T-helper 9 cell (primary cell): ENCODE data around the gene FARSB.
"Not testable (repeated sequence)": the region's sequence is repeated elsewhere in the genome, so short reads cannot be mapped to it uniquely, and the experiment has no call there.

ENCODE experiments used
- DNase-seq: peaks from one replicate; pipeline ENCODE4 v3.0.0-alpha.2; 2020
- total RNA-seq, 2 donors: gene quantifications; one replicate each; lab custom pipeline; 2026; lab: John Stamatoyannopoulos, UW

Gene FARSB
- total RNA-seq = 24.9 to 38.8 reads per million in 2 donors

DNA sequence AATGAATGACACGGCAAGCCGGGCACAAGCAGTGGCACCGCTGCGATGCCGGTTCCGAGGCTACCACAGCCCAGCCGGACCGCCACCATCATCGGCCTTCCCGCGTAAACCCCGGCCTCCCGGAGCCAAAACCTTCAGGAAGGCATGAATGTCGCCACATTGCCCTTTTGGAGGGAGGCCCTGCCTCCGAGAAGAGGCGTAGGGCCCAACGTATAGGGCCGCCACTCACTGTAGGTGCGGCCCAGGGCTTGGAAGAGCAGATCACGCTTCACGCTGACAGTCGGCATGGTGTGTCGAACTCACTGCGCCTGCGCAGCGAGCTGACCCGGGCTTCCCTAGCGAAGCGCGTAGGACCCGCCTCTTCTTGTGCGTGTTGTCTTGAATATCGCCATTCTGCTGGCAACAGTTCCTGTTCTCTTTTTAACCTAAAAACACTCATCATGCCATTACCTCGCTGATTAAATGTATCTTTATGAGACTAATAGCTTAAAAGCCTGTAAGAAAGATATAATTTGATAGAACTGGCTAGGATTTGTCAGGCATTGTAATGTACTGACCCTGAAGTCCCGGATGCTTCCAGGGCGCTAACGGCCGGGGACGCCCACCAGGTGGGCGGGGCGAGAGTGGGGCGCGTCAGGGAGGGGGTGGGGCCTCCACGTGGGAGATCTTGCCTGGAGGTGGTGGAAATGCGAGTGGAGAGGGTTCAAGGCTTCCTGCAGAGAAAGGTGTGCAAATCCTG, at the start of gene FARSB:
TSS of gene FARSB (minus strand) at position 306 of the 739 bp plus-strand sequence. CDS start at position 287, 19 bp downstream.
- peak; percentile 86 for DNase-seq

DNA sequence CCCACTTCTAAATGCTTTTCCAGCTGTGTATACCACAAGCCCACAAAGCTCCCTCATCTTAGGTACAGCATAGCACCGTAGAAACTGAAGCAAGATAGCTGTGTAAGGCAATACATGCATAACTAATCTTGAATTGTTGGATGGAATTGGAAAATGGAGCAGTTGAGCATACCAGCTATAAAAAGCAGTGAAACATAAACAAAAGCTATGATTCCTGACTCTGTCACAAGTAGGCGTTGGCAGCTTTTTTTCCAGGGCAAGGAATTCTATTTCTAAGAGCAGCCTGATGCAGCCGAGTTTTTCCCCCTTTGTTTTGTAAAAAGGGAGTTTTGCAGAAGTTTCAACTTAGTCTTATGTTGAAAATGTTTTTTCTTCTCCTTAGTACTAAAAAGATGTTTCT, 48.0 kb upstream of the FARSB start:
- no peak for DNase-seq

DNA sequence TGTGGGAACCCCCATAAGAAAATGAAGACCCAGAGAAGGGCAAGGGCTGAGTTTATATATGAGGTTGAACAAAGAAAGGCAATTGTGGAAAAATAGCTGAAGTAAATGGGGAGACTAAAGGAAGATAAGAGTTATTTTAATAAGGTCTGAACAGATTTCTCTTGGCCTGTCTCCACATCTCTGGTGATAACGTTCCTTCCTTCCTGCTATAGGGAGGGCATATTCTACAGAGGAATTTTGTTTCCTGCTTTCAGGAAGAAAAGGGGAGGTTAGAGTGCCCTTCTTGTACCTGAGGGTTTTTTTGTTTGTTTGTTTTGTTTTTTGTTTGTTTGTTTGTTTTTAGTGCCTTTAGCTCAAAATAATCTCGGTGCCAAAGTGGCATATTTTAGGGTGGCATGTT, 47.2 kb upstream of the FARSB start:
- DNase-seq = no peak

DNA sequence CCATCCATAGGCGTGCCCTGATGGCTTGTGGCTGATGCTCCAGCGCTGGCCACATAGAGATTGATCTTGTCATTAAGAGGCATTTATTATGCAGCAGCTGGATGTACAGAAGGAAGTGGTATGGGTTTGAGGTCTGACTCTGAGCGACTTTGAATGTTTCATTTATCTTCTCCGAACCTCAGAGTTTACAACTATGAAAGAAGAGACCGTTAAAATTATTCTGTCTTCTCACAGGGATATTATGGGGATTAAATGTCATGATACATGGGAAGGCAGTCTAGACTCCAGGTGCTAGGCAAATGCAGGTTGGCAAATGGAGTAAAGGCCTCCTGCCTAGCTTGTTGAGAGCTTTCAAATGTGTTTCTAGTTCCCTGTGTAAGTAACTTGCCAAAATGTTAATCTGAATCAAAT, 45.8 kb upstream of the FARSB start:
- DNase-seq = no peak

DNA sequence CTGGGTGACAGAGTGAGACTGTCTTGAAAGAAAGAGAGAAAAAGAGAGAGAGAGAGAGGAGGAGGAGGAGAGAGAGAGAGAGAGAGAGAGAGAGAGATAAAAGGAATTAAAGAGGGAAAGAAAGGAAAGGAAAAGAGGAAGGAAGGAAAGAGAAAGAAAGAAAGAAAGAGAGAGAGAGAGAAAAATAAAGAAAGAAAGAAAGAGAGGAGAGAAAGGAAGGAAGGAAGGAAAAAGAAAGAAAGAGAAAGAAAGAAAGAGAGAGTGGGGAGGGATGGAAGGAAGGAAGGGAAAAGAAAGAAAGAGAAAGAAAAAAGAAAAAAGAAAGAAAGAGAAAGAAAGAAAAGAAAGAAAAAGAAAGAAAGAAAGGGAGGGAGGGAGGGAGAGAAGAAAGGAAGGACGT, 45.3 kb upstream of the FARSB start:
- DNase-seq = no peak

DNA sequence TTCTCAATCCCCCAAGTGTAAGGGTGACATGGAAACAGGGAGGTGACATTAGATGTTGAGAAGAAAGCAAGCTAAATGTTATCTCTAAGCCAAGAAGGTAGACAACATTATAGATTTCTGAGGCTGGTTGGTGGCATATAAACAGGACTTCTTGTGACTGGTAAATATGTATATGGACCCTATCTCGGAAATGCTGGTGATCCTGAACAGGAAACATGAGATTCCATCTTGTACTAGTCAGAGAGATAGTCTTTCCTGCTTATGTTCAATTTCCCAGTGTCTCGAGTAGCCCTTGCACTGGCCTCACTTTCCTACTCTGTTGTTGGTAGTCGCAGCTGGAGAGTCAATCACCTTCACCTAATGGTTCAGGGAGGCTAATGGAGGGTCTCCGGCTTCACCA, 42.4 kb upstream of the FARSB start:
- DNase-seq = no peak

DNA sequence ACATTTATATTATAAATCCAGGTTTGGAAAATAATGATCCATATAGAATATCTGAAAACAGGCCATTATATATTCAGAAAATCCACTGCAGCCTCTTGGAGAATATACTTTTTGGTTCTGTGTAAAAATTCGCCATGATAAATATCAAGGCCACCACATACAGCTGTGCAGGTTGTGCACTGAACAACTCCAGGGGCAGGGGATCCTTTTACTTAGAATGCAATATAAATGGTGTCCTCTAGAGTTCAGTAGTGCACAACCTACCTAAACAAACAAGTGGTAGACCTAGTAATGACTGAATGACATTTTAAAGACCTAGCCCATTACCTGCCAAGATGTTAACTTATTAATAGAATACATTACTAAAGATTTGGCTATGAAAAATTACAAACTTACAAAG, 37.9 kb upstream of the FARSB start:
- no peak for DNase-seq

DNA sequence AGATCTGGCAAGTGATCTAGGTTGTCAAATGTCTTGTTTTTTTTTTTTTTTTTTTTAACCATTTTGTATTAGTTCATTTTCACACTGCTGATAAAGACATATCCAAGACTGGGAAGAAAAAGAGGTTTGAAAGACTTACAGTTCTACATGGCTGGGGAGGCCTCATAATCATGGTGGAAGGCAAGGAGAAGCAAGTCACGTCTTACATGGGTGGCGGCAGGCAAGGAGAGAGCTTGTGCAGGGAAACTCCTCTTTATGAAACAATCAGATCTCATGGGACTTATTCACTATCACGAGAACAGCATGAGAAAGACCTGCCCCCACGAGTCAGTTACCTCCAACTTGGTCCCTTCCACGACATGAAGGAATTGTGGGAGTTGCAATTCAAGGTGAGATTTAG, 37.5 kb upstream of the FARSB start:
- DNase-seq = not testable (repeated sequence)

DNA sequence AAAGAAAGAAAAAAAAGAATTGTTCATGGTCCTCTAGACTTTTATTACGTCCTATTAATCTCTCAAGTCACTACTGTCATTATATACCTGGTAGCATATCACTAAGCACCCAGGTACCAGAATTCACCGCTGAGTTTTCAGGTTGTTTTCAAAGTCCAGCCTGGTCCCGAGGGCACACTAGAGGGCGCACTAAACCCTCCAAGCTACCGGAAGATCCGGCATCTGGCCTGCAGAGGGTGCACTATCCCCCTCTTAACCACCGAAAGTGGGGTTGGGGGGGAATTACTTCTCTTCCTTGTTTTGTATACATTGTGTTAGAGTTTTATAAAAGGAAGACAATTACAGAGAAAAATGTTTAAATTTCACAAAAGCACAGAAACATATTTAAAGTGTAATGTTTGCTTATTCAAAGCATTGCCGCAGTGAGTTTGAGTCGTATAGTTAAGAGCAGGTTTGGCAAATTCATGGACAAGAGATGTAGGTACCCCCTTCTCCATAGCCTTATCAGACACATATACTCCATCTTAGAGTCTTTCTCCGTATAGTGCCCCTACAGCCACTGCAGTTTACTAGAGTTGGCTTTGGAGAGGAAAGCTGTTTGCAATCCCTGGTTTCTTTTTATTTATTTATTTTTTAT, 34.8 kb upstream of the FARSB start:
- DNase-seq = peak; percentile 58

DNA sequence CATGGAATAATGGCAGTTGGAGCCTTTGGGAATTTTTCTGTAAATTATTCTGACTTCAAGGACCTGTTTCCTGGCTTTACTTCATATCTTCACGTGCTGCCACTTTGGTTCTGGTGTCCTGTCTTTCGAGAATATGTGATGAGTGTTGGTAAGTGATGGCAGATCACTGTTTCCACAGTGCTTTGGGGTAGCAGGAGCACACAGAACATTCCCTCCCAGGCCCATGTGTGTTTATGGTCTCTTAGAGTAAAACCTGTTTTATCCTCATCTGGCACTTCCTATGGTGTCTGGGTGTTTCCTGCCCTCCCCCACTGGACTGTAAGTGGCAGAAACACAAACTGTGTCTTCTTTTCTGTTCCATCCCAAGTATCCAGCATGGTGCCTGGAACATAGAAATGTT, 33.4 kb upstream of the FARSB start:
- DNase-seq = no peak

DNA sequence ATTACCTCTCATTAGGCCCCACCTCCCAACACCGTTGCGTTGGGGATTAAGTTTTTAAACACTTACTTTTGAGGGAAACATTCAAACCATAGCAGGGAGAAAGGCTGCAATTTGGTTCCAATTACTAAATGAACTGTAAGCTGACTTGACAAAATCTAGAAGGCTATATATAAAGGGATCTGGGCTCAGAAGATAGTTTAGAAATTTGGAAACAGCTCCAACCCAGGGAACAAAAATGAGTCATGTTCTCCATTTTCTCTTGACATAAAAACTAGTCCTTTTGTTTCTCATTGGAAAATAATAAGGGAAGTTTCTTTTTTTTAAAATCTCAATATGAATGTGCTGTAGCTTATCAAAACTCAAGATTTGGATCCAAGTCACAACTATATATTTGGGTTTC, 33.0 kb upstream of the FARSB start:
- no peak for DNase-seq

DNA sequence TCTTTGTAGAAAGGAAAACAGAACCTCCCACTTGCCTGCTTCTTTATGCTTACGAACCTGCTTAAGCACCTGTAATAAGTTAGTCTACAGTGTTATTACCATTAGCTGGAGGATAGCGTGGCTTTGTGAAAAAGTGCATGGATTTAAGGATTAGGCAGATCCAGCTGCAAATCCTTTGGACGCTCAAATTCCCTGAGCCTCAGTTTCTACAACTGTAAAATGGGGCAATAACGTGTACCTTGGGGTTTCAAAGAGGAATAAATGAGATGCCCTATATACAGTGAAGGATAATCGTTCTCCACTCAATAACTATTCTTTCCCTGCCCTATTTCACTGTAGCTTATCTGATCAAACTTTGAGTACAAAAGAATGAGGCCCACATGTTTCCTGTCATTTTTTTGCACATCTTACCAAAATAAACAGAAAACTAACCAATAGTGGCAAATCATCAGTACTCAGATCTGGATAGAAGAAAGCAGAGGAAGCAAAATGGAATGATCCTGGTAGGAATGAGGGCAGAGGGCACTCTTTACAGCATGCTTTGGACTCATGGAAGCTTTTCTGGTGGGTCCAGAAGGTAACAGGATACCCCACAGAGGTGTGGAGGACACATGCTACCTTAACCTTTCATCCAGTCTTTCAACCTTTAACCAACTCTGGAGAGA, 30.3 kb upstream of the FARSB start:
- no peak for DNase-seq

DNA sequence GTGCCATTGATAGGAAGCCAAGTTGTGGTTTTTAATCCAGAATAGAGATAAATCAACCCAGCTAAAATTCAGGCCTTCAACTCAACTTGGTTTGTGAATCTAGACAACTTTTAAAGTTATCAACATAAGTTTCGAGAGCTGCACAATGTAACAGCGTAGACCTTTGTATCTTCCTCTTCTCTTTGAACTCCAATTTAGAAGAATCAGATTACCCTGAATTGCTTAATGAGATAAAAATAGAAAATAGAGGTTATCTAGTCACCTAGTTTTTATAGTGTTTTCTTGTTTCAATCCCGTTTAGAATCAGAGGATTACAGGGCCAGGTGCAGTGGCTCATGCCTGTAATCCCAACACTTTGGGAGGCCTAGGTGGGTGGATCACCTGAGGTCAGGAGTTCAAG, 27.9 kb upstream of the FARSB start:
- DNase-seq = no peak

DNA sequence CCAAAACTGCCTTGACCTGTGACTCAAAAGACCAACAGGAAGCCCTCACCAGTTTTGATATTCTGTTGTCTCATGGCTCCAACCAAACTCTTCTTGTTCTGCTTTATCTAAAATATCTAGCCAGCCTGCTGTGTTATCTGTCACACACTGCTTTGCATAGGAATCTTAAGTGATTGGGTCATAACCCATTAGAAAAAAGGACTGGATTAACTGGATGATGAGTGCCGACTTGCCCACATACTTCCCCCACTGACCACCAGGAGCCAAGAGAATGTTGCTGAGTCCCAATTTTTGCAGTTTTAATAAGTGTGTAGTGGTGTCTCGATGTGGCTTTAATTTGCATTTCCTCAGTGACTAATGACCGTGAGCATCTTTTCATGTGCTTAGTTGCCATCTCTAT, 22.1 kb upstream of the FARSB start:
- DNase-seq = no peak

DNA sequence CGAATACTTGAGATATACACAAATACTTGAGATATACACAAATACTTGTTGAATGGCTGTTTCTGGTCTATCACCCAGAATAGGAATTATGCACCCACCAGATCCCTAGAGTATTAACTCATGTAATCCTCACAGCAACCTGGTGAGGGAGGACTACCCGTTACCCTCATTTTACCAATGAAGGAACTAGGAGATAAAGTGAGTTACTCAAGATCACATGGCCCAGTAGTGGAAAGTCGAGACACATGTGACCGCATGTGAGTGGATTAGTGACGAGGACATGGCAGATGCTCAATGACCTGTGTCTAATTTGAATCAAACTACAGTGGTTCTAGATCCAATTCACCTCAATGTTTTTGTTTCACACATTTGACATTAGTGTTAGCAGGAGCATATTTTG, 18.0 kb upstream of the FARSB start:
- DNase-seq = no peak

DNA sequence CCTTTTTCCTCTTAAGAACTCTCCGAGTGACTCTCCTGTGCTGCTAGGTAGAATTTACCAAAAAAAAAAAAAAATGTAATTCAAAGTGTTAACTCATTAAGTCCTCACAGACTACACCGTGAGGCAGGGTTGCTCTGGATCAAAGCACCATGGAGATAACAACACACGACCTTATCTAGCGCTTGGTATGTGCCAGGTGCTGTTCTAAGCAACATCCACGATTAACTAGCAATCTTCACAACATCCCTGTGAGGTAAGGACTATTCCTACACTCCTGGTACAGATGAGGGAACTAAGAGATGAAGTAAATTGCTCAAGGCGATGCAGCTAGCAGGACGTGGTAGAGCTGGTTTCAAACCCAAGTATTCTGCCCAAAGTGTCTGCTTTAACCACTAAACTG, 17.4 kb upstream of the FARSB start:
- DNase-seq = no peak

DNA sequence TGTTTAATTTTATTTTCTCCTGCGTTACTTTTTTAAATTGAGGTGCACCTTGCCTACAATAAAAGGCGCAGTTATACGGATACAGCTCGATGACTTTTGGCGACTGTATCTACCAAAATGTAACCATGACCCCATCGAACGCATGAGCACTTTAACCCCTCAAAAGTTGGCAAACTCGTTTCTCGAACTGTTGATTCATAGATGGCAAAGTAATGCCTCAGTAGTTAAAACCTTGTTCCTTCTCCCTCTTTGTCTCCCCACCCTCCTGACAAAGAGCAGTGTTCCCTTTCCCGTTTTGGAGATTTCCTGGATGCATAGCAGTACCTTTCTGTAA, 16.1 kb upstream of the FARSB start:
- no peak for DNase-seq

DNA sequence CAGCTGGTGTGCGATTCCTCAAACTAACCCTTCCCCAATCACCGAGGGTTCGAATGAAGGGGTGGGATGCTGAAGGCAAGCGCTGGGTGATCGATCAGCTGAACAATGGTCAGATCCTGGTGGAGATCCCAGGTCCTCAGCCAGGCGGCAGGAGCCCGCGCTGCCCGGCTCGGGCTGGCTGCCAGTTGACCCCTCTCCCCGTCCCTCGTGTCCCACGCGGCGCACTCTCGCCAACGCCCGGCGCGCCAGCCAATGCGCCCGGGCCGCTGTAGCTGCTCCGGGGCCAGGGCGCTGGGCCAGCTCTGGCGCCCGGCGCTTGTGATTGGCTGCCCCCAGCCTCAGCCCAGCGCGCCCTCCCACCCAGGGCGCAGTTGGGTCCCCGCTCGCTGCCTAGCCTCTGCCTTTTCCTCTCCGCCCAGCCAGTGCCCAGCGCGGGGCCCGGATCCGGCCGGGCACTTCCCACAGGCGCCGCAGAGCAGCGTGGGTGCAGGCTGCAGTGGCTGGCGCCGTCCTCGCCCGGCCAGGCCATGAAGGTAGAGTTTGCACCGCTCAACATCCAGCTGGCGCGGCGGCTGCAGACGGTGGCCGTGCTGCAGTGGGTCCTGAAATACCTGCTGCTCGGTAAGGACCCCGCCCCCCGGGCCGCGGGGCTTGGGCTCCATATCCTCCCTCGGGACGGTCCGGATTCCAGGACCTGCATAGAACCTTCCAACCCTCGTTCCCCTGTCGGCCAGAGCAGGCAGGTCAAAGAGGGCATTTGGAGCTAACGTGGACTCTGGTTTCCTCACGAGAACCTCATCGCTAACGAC, 15.6 kb upstream of the FARSB start, which contains the start of gene MOGAT1:
TSS of gene MOGAT1 (plus strand) at position 400 of the 809 bp plus-strand sequence. CDS start at position 528, 128 bp downstream.
- DNase-seq = no peak

DNA sequence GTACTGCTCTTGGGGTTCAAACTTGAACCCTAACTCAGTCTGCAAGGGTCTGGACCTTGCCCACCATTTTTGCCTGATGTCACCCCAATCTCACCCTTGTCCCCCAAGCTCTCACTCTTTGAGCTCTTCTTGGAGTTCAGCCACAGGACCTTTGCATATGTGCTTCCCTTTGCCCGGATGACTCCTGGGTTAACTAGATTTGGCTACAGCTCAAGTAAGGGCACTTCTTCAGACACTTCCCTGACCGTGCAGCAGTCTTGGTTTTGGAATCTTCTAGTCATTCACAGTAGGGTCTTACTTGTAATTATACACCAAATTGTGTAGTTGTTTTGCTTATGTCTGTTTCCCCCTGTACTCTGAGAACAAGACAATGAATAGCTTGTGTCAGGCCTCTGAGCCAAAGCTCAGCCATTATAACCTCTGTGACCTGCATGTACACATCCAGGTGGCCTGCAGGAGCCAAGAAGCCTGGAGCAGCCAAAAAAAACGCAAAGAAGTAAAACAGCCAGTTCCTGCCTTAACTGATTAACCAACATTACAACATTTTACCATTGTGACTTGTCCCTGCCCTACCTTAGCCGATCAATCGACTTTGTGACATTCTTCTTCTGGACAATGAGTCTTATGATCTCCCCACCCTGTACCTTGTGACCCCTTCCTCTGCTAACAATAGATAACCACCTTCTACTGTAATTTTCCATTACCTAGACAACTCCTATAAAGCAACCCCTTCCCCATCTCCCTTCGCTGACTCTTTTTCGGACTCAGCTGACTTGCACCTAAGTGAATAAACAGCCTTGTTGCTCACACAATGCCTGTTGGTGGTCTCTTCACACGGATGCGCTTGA, 14.5 kb upstream of the FARSB start:
- DNase-seq = no peak

DNA sequence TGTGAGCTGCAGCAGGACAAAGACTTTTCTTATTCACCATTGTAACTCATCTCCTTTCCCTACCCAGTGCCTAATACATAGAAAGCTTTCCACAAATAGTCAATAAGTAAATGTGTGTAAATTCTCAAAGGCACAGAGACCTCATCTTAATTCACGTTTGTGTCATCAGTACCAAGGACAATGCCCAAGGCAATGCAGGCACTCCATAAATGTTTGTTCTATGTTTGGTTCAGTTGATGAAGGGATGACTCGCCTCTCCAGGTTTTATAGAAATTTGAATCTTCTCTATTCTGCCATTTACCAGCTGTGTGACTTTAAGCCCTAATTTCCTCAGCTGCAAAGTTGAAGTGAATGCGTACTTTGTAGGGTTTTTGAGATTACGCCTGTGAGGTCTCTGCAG, 13.5 kb upstream of the FARSB start:
- no peak for DNase-seq

DNA sequence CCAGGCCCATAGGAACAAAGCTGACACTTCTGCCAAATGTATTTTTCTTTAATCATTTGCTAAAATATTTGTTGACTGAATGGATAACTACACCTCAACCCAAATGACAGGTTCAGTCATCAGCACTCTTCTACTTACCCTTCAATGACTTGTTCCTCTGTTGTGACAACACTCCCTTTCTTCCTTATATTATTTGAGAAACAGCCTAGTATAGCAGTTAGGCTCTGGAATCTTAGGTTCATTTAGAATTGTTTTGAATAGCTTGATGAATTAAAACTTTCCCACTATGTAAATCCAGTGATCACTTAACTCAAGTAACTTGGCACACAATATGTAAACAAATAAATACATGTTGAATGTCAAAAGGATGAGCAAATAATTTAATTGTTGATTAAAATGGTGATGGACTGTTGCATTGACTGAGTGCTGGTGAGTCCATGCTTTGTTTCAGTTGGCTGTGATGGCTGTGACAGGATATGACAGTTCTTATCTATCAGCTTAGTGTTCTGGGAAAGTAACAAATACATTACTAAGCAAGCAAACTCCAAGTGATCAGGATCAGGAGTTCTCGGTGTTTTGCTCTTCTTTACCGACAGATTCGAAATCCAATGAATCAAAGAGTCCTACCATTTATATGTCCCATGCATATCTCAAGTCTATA, 12.7 kb upstream of the FARSB start:
- no peak for DNase-seq

DNA sequence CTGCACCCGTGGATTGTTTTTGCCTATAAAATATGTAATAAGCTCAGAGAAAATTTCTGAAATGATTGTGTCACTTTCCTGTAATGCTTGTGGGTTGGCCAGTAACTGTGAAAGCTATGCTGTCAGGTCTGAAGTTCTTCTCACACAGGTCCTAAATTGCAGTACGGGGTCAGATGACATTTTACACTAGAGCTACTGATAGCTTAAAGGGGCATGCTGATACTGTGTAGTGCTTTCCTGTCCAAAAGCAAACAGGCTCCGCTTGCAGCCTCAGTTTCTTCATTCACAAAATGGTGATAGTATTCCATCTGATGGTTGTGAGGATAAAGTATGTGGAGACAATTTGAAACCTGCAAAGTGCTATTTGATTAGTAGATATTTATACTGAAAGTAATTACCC, 7.6 kb upstream of the FARSB start:
- DNase-seq = no peak
